HG02884 (cell line): ENCODE measurements around the gene MUL1.
"Not testable (repeated sequence)": the region's sequence is repeated elsewhere in the genome, so short reads cannot be mapped to it uniquely, and the experiment has no call there.

Experiments used
- ATAC-seq: cut with Tn5 transposase; IDR thresholded peaks from one replicate; pipeline ENCODE4 v1.9.1; 2021; ENCODE audit warnings: mild to moderate bottlenecking, moderate library complexity; ENCODE audit not compliant: unreplicated experiment

MUL1 gene

DNA sequence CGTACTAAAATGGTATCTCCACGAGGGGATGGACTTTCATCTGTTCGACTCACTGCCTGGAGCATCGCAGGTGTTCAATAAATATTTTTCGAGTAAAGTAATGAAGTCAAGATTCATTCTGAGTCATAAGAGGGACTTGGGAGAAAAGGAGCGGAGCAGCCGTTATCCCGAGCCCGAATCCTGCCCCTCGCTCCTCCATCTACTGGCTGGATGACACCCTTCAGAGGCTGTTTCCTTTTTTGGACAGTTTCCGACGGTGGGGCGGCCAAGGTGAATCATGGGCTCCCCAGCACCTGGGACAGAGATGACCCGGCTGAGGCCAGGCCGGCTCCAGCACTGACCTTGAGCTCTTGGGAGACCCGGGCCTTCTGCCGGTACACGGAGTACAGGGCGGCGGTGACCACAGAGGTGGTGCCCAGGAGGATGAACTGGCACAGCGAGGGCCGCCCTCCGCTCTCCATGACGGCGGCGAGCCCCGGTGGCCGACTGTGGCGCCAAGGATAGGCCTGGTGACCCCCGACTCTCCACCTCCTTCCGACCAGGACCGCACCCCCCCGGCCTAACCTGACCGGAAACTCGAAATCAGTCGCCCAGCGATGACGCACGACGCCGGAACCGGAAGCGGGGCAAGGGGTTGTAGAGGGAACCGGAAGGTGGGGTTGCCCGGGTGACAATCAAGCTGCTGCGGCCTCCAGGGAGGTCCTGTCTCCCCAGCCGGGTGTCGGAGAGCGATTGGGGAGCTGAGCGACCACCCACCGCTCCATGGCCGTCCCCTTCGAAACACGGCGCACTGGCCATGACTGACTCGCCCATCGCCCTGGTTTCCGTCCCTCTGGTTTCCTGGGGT, at the start of gene MUL1:
MUL1 (minus strand) TSS at position 588 of the 847 bp plus-strand sequence; CDS start at position 461, 127 bp downstream.
- ATAC-seq: peak; percentile 77

- no peak for ATAC-seq
These were observed 47.8 kb upstream of the MUL1 start for GRCh38 chr1:20555758-20556120.

DNA sequence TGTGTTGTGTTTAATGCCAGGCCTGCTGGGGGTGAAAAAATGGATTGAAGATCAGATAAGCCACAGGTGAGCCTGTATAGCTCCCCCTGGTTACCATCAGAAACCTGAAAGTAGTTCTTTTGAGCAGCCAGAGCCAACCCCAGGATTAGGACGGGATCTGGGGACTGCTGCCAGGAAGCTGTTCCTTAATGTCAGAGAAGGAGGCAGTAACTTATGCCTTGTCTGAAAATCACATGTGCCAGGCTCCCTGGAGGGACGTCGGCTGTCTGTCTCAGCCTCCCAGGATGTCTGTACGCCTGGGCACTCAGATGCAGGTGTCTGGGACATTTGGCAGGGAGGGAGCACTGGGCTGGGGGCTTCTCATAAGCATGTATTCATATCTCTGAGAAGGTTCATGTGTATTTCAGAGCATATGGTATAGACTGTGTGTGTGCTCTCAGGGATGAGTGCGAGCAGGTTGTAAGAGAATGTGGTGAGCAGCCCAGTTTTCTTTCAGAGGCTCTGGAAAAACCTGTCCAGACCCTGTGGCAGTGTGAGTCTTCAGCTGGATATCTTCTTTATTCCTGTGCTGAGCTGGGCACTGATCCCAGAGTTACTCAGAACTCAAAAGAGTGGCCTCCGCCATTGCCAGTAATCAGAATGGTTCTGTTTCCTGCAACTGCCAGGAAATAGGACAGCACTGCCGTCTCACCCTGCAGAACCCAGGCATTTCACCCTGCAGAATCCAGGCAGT, 47.2 kb upstream of the MUL1 start:
- ATAC-seq: no peak

GRCh38 chr1:20552728-20553445, 44.9 kb upstream of the MUL1 start:
- ATAC-seq: no peak

DNA sequence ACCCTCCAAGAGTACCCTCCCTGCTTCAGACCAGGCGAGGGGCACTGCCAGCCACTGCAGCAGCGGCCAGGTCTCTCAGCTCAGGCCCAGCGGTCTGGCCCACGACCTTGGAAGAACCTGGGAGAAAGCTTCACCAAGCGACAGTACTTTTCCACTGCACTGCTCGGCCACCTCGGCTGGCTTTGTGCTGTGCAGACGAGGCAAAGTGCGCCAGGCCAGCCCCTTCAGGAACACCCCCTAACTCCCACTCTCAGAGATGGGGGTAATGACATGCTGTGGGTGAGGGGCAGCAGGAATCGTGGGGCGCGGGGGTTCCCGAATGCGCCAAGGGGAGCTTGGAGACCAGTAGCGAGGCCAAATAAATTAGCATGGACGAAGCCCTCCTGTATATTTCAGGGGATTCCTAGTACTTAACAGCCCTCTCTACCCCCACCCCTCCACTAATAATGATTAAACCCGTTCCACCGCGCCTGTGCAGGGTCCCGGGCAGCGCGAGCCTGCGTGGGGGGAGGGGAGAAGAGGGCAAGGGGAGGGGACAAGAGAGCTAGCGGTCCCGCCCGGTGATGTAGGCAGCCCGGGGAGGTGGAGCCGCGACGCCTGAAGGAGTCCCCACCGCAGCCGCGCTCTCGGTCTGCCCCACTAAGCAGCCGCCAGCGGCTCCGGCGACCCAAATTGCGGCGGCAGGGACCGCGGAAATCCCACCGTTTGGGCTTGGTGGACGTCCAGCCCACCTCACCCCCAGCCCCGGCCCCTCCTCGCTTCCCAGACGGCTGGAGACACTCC, 44.2 kb upstream of the MUL1 start, which contains the start of gene FAM43B:
FAM43B (plus strand) TSS at position 629 of the 783 bp plus-strand sequence. CDS start 401 bp downstream, outside the sequence.
- ATAC-seq: no peak

GRCh38 chr1:20551161-20551560, 43.2 kb upstream of the MUL1 start:
- ATAC-seq: no peak

DNA sequence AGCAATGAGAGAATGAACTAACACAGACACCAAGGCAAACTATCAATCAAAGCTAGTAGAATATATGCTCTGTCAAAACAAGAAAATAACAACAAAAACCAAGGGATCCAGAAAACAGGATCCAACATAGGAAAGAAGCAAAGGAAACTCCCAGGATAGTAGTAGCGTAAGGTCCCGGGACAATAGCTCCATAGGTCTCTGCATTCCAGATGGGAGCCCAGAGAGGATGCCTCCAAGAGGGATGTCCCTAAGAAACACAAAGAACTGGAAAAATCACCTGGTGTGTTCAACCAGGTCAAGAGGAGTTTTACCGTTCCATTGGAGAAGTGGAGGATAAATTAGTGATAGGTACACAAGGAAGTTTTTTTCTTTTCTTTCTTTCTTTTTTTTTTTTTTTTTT, 38.7 kb upstream of the MUL1 start:
- ATAC-seq: no peak

DNA sequence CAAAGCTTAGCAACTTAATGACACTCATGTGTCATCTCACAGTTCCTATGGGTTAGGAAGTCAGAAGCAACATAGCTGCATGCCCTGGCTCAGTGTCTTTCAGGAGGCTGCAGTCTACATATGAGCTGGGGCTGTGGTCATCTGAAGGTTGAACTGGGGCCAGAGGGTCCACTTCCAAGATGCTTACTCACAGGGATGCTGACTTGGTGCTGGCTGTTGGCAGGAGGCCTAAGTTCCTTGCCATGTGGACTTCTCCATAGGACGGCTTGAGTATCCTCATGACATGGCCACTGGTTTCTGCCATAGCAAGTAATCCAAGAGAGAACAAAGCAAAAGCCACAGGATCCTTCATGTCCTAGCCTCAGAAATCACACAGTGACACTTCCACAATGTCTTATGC, 32.3 kb upstream of the MUL1 start:
- ATAC-seq: no peak

DNA sequence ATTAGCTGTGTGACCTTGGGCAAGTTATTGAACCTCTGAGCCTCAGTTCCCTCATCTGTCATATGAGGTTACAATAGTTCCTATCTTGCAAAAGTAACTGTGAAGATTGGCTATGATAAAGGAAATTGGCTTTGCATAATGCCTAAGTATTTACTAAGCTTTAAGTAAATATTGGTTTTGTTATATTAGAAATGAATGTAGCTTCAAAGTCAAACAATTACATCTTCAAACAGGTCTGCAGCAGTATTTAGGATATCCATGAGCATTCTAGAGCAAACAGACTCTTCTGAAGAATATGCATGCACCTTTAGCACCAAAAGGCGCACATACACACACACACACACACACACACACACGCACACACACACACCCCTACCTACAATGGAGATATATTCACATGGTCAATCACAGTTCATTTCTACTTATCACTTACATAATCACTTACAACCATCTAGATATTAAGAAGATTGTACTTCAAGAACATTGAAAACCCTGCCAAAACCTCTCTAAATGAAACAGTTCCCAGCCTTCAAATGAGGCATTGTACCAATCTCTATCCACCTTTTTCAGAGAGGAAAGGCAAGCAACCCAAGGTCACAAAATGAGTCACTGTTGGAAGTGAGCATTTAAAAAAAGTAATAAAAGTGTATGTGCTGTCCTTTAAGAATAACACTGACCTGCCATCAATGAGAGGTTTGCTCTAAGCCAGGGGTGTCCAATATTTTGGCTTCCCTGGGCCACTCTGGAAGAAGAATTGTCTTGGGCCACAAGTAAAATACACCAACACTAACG, 31.0 kb upstream of the MUL1 start:
- no peak for ATAC-seq

- no peak for ATAC-seq
These were observed 30.3 kb upstream of the MUL1 start for GRCh38 chr1:20538227-20538626.

DNA sequence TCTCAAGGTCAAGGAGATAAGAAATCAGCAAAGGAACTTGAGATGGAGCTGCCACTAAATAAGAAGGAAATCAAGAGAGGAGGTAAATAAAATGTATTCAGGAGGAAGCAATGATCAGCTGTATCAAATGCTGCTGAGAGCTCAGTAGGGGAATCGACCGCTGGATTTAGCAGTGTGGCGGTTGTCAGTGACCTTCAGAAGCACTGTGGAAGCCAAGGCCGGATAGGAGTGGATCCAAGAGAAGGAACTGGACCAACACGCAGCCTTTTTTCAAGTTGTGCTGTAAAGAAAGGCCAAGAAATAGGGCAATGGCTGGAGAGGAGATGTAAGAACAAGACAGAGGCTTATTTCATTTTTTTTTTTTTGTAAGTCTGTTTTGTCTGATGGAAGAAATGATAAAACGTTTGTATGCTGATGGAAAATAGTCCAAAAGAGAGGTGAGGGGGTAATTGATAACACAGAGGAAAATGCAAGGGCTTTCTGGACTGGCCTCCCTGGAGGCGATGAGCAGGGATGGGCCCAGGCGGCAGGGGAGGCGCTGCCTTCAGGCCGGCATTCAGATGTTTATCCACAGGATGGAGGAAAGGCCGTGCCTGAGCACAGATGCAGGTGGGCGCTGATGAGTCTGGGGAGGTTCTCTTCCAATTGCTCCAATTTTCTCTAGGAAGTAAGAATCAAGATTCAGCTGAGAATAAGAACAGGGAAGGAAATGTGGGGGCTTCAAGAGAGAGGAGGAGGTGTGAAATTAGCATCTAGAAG, 26.9 kb upstream of the MUL1 start:
- ATAC-seq: no peak

DNA sequence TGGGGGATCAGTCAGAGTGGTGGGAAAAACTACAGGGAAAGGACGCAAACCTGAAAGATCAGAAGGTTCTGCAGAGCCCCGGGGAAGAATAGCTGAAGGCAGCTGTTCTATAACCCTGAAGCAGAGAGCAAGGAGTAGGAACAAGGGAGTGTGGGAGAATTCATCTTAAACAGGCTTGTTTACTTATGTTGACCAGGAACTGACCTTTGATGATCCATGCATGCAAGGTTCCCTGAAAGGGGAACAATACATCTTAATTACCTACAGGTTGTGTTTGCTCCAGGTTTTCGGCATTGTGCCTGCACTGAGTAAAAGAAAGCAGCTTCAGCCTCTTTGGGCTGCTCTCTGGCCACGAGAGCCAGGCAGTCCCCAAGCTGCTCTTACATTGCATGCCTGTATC, 25.7 kb upstream of the MUL1 start:
- ATAC-seq: no peak

DNA sequence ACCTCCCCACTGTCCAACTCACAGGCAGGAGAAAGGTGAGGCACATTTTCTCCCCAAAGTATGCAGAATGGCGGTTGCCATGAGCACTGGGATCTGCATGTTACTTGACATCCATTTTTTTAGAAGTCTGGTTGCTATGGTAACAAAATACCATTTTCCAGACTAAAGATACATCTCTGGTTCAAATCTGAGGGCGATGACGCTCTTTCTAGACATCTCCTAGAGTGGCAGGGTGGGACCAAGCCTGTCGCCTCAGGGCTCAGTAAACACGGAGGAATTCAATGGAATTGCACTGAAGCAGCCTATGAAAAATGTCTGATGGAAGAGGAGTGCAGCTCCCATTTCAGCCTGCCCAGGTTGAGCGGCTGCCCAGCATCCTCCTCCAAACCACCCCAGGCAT, 22.9 kb upstream of the MUL1 start:
- no peak for ATAC-seq

- ATAC-seq: no peak
These were observed 22.4 kb upstream of the MUL1 start for GRCh38 chr1:20530306-20530705.

GRCh38 chr1:20528221-20528620, 20.3 kb upstream of the MUL1 start:
- no peak for ATAC-seq

DNA sequence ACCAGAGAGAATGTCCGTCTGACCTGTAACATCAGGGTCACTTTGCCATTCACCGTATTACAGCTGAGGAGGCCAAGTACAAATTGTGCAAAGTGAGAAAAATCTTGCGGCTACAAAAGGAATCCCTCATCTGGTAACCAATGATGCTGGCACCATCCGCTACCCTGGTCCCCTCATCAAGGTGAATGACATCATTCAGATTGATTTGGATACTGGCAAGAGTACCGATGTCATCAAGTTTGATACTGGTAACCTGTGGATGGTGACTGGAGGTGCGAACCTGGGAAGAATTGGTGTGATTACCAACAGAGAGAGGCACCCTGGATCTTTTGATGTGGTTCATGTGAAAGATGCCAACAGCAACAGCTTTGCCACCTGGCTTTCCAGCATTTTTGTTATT, 18.3 kb upstream of the MUL1 start:
- no peak for ATAC-seq

DNA sequence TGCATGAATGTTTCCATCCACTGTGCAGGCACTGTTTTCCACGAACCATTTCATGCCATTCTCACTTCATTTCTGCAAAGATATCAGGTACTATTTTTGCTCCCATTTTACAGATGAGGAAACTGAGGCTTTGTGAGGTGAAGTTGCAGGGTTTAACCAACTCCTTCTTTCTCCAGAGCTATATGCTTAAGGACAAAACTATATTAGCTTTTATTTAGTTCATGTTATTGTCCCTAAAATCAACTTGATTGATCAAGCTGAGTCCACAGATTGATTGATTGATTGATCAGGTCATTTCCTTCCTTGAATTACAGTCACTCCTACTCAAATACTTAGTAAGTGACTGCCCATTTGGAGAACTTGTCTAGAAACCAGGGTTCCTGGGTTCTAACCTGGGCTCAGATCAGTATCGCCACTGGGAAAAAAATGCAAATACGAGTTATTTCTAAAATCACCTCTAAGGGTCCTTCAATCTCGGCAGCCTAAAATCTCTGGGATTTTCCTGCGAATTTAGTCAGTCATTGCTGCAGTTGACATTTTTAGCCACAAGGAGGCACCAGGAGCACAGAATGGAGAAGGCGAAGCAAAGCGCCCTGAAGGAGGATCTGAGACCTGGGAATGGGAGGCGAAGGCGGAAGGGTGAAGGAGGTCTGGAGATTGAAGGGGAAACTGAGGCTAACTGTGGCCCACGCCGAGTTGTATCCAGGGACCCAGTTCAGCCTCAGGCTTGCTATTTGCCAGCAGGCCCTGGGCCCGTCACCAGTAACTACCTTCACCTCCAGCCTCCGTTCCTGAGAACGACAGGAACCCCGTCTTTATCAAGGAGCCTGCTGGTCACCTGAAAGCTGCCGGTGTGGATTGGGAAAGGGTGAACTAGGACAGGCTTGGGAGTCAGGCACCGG, 14.3 kb upstream of the MUL1 start:
- ATAC-seq: no peak

- not testable (repeated sequence) for ATAC-seq
These were observed 11.8 kb upstream of the MUL1 start for GRCh38 chr1:20519609-20520262.
